Trophoblast cell (in vitro differentiated cells and primary cell): Measurements from ENCODE around the gene TMEM235.

Source experiments
- DNase-seq, 2 donors: peaks; one replicate each; pipeline ENCODE4 v3.0.0-alpha.2; 2016
- H2AFZ ChIP-seq: 2 replicates; pipeline ENCODE4 v1.6.1; 2013; ENCODE audit warnings: low read length, moderate library complexity, mild to moderate bottlenecking; ENCODE audit not compliant: insufficient read depth, poor library complexity
- H2AK5ac ChIP-seq: 2 replicates; pipeline ENCODE4 v1.6.1; 2013; ENCODE audit warnings: mild to moderate bottlenecking, low read length
- H2BK120ac ChIP-seq: 2 replicates; pipeline ENCODE4 v1.6.1; 2013; ENCODE audit warnings: low read length, mild to moderate bottlenecking, moderate library complexity; ENCODE audit not compliant: insufficient read depth, poor library complexity
- H2BK12ac ChIP-seq: 2 replicates; pipeline ENCODE4 v1.6.1; 2013; ENCODE audit warnings: mild to moderate bottlenecking, low read length, moderate library complexity
- H2BK5ac ChIP-seq: 2 replicates; pipeline ENCODE4 v1.6.1; 2013; ENCODE audit warnings: low read length, low read depth, moderate library complexity, mild to moderate bottlenecking; ENCODE audit not compliant: poor library complexity
- H3K14ac ChIP-seq: 2 replicates; pipeline ENCODE4 v1.6.1; 2013; ENCODE audit warnings: mild to moderate bottlenecking, low read length
- H3K18ac ChIP-seq: 2 replicates; pipeline ENCODE4 v1.6.1; 2013; ENCODE audit warnings: mild to moderate bottlenecking, low read length
- H3K23ac ChIP-seq: 2 replicates; pipeline ENCODE4 v1.6.1; 2013; ENCODE audit warnings: low read length
- H3K27ac ChIP-seq: 2 replicates; pipeline ENCODE4 v1.5.1; 2013; ENCODE audit warnings: low read depth, mild to moderate bottlenecking, inconsistent platforms, low read length, moderate library complexity
- H3K27me3 ChIP-seq: 2 replicates; pipeline ENCODE4 v1.6.1; 2013; ENCODE audit warnings: inconsistent platforms, mild to moderate bottlenecking, low read length, moderate library complexity; ENCODE audit not compliant: insufficient read depth
- H3K36me3 ChIP-seq, 2 experiments: 1 replicate in 1 of 2; 2 replicates in 1 of 2; pipeline ENCODE4 v1.6.1; 2013; ENCODE audit warnings: low read length in 2 of 2, mild to moderate bottlenecking in 2 of 2, moderate library complexity in 1 of 2; ENCODE audit not compliant: insufficient read depth in 2 of 2, control insufficient read depth in 1 of 2
- H3K4ac ChIP-seq: 2 replicates; pipeline ENCODE4 v1.6.1; 2013; ENCODE audit warnings: low read depth, mild to moderate bottlenecking, low read length, moderate library complexity
- H3K4me1 ChIP-seq, 2 experiments: 1 replicate in 1 of 2; 2 replicates in 1 of 2; pipeline ENCODE4 v1.6.1; 2013; ENCODE audit warnings: low read length in 2 of 2, mild to moderate bottlenecking in 2 of 2, moderate library complexity in 1 of 2; ENCODE audit not compliant: insufficient read depth in 2 of 2, control insufficient read depth in 1 of 2
- H3K4me2 ChIP-seq: 2 replicates; pipeline ENCODE4 v1.6.1; 2013; ENCODE audit warnings: inconsistent platforms, mild to moderate bottlenecking, low read length, moderate library complexity
- H3K4me3 ChIP-seq: 2 replicates; pipeline ENCODE4 v1.5.1; 2013; ENCODE audit warnings: mild to moderate bottlenecking, low read depth, low read length, inconsistent platforms
- H3K79me1 ChIP-seq: one replicate; pipeline ENCODE4 v1.6.1; 2013; ENCODE audit warnings: low read length
- H3K79me2 ChIP-seq: 2 replicates; pipeline ENCODE4 v1.6.1; 2013; ENCODE audit warnings: low read length, mild to moderate bottlenecking; ENCODE audit not compliant: control insufficient read depth, insufficient read depth, poor library complexity
- H3K9ac ChIP-seq: 2 replicates; pipeline ENCODE4 v1.6.1; 2013; ENCODE audit warnings: mild to moderate bottlenecking, low read length
- H3K9me3 ChIP-seq: 2 replicates; pipeline ENCODE4 v1.6.1; 2013; ENCODE audit warnings: low read depth, mild to moderate bottlenecking, control low read depth, inconsistent platforms, low read length; ENCODE audit not compliant: insufficient read depth
- H4K12ac ChIP-seq: 2 replicates; pipeline ENCODE4 v1.6.1; 2013; ENCODE audit warnings: low read depth, mild to moderate bottlenecking, low read length, moderate library complexity
- H4K8ac ChIP-seq: 2 replicates; pipeline ENCODE4 v1.6.1; 2013; ENCODE audit warnings: low read depth, mild to moderate bottlenecking, low read length, moderate library complexity
- H4K91ac ChIP-seq: one replicate; pipeline ENCODE4 v1.6.1; 2013; ENCODE audit warnings: low read depth, mild to moderate bottlenecking, low read length, moderate library complexity
- WGBS: extraction: QIAGEN DNeasy Blood & Tissue Kit; methylation state at CpG from one replicate; pipeline ENCODE4 v1.1.7; 2013; ENCODE audit warnings: missing lambda C conversion rate; ENCODE audit not compliant: insufficient read length, insufficient coverage; ENCODE audit errors: extremely low coverage; 5-methylcytosine and 5-hydroxymethylcytosine counted together

Gene TMEM235

GRCh38 chr17:78256707-78257591 lies 25.5 kb downstream of the TMEM235 start:
- H3K4ac ChIP-seq: peak overlapping the region; percentile 42
- peaks cover 22% of the 10 kb centered on the region for H3K79me1 ChIP-seq
- H2BK5ac ChIP-seq: peak overlapping the region; percentile 51
- H3K36me3 ChIP-seq: no peaks in the 10 kb centered on the region
- no peak overlapping the region for H3K23ac ChIP-seq
- DNase-seq: no peak
- H3K4me1 ChIP-seq: peaks cover 31 to 32% of the 10 kb centered on the region in 2 experiments
- no peak overlapping the region for H3K4me2 ChIP-seq
- peak overlapping the region; percentile 4 for H3K18ac ChIP-seq
- H4K12ac ChIP-seq: no peak overlapping the region
- H3K27me3 ChIP-seq: no peaks in the 10 kb centered on the region
- peak overlapping the region; percentile 1 for H2AFZ ChIP-seq
- H3K9me3 ChIP-seq: no peaks in the 10 kb centered on the region
- no peak overlapping the region for H3K4me3 ChIP-seq
- peak overlapping the region; percentile 23 for H2BK12ac ChIP-seq
- peaks cover 3% of the 10 kb centered on the region for H3K79me2 ChIP-seq
- H3K9ac ChIP-seq: no peak overlapping the region
- H2AK5ac ChIP-seq: peak overlapping the region; percentile 51
- no CpG with 5 or more reads among the region's 18 CpGs for WGBS
- peak overlapping the region; percentile 13 for H4K8ac ChIP-seq
- peak overlapping the region; percentile 3 for H3K14ac ChIP-seq
- peak overlapping the region; percentile 63 for H4K91ac ChIP-seq
- H2BK120ac ChIP-seq: peak overlapping the region; percentile 70
- H3K27ac ChIP-seq: no peak overlapping the region

DNA sequence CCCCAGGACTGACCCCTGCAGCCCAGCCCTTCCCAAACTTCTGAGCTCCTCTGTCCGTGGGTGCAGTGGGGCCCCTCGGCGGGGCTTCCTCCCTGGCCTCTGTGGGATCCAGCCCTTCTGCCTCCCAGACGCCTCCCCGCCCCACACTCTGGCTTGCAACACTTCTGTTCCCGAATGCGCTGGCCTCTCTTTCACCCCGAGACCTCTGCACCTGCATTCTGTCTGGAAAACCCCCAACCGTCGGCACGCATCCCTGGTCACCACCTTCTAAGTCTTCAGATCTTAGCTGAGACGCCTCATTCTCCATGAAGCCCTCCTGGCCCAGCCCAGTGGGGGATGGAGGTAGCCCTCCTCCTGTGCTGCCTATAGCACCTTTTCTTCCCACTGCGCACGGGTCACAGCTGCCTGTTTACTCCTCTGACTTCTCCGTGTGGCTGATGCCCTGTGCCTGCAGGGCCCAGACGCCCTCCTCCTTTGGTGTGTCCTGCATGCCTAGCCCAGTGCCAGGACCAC lies 26.4 kb downstream of the TMEM235 start:
- Histone ChIP-seq H2AK5ac (peak overlapping the region; percentile 65), H2BK5ac (no peak overlapping the region), H3K9me3 (no peaks in the 10 kb centered on the region), H2AFZ (no peak overlapping the region), H4K8ac (peak overlapping the region; percentile 36), H3K9ac (no peak overlapping the region), H3K23ac (no peak overlapping the region), H3K4me1 (peaks cover 31 to 32% of the 10 kb centered on the region in 2 experiments), H3K14ac (peak overlapping the region; percentile 28), H3K36me3 (no peaks in the 10 kb centered on the region), H3K4me3 (no peak overlapping the region), H4K91ac (peak overlapping the region; percentile 63), H4K12ac (no peak overlapping the region), H3K18ac (peak overlapping the region; percentile 10), H2BK12ac (peak overlapping the region; percentile 72), H3K79me2 (peaks cover 3% of the 10 kb centered on the region), H3K27ac (no peak overlapping the region), H2BK120ac (peak overlapping the region; percentile 30), H3K27me3 (no peaks in the 10 kb centered on the region), H3K4ac (no peak overlapping the region), H3K79me1 (peaks cover 22% of the 10 kb centered on the region), H3K4me2 (peak overlapping the region; percentile 9)
- peak; percentile 10 to 39 for DNase-seq
- WGBS: no CpG with 5 or more reads among the region's 16 CpGs

DNA sequence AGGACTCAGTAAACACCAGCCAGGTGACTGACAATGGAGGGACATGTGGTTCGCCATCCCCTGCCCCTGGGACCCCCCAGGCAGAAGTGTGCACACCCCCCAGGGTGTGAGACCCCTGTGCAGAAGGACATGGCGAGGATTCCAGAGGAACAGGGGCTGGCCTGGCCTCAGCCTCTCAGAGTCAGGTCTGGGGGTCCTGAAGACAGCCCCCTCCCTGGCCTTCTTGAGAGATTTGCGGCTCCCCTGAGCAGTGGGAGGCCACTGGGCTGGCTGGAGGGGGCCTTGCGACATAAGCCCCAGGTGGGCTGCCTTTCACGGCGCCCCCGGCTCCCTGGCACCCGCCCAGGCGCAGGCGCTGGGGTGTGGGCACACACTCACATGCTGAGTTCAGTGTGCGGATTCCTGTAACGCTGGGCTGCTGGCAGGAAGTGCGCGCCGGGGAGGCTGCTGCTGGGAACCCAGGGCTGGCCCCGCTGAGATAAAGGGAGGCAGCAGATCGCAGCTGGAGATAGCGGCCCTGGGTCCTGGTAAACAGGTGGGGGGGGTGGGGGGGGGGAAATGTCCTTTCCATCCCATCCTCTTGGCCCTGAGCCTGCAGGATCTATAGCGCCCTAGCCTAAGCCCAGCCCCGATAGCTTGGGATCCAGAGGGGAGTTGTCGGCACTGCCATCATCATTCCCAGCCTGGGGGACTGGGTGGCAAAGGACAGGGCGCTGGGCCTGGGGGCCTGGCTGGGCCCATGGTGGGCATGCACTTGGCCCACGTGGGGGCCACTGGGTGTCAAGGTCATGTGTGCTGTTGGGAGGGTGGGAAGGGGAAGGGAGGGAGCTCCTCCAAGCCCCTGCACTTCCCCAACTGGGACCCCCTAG lies 27.1 kb downstream of the TMEM235 start:
- H4K8ac ChIP-seq: peak overlapping the region; percentile 36
- H3K79me2 ChIP-seq: peaks cover 3% of the 10 kb centered on the region
- H3K4me3 ChIP-seq: no peak overlapping the region
- H3K4ac ChIP-seq: no peak overlapping the region
- no peaks in the 10 kb centered on the region for H3K9me3 ChIP-seq
- H3K18ac ChIP-seq: peak overlapping the region; percentile 10
- no peak overlapping the region for H3K4me2 ChIP-seq
- H2BK12ac ChIP-seq: peak overlapping the region; percentile 72
- H3K14ac ChIP-seq: peak overlapping the region; percentile 28
- no peaks in the 10 kb centered on the region for H3K36me3 ChIP-seq
- WGBS: no CpG with 5 or more reads among the region's 23 CpGs
- H3K23ac ChIP-seq: no peak overlapping the region
- peak overlapping the region; percentile 28 for H2BK5ac ChIP-seq
- DNase-seq: peak in 1 of 2 donors; percentile 47
- H3K27me3 ChIP-seq: no peaks in the 10 kb centered on the region
- no peak overlapping the region for H2AFZ ChIP-seq
- peak overlapping the region; percentile 42 for H4K91ac ChIP-seq
- H2BK120ac ChIP-seq: peak overlapping the region; percentile 30
- H3K79me1 ChIP-seq: peaks cover 22% of the 10 kb centered on the region
- H3K4me1 ChIP-seq: peaks cover 32 to 34% of the 10 kb centered on the region in 2 experiments
- peak overlapping the region; percentile 65 for H2AK5ac ChIP-seq
- no peak overlapping the region for H4K12ac ChIP-seq
- no peak overlapping the region for H3K9ac ChIP-seq
- no peak overlapping the region for H3K27ac ChIP-seq

GRCh38 chr17:78259192-78259554 lies 27.7 kb downstream of the TMEM235 start:
- no CpG with 5 or more reads among the region's 10 CpGs for WGBS
- no peak overlapping the region for H2AK5ac ChIP-seq
- H4K91ac ChIP-seq: peak overlapping the region; percentile 8
- peaks cover 28 to 30% of the 10 kb centered on the region in 2 experiments for H3K4me1 ChIP-seq
- H3K36me3 ChIP-seq: no peaks in the 10 kb centered on the region
- peaks cover 2% of the 10 kb centered on the region for H3K9me3 ChIP-seq
- no peak overlapping the region for H3K23ac ChIP-seq
- no peak overlapping the region for H3K9ac ChIP-seq
- no peak overlapping the region for H2BK5ac ChIP-seq
- no peak overlapping the region for H2AFZ ChIP-seq
- no peak overlapping the region for H3K14ac ChIP-seq
- H2BK12ac ChIP-seq: no peak overlapping the region
- H3K27me3 ChIP-seq: no peaks in the 10 kb centered on the region
- H3K4me3 ChIP-seq: no peak overlapping the region
- peaks cover 19% of the 10 kb centered on the region for H3K79me1 ChIP-seq
- peaks cover 1% of the 10 kb centered on the region for H3K79me2 ChIP-seq
- H3K27ac ChIP-seq: no peak overlapping the region
- H3K4me2 ChIP-seq: no peak overlapping the region
- H3K4ac ChIP-seq: no peak overlapping the region
- H2BK120ac ChIP-seq: no peak overlapping the region
- no peak overlapping the region for H3K18ac ChIP-seq
- no peak overlapping the region for H4K12ac ChIP-seq
- DNase-seq: no peak
- no peak overlapping the region for H4K8ac ChIP-seq
